Suprapubic skin (tissue), 3 donors: ENCODE measurements around the gene PLEKHO1.

Experiments
- EP300 ChIP-seq: sonication (generic); formaldehyde crosslinking; IDR thresholded peaks from one replicate; pipeline ENCODE4 v1.6.1; 2017; ENCODE audit warnings: antibody characterized with exemption
- POLR2A ChIP-seq, 2 donors: fragments of 450-650 bp; IDR thresholded peaks; one replicate each; pipeline ENCODE4 v1.6.1; 2017; ENCODE audit warnings: antibody characterized with exemption in 2 of 2, mild to moderate bottlenecking in 2 of 2, moderate library complexity in 2 of 2
- TF ChIP-seq, protein P1 (sequence below), 2 donors: fragments of 200-600 bp in 1 of 2; fragments of 450-650 bp in 1 of 2; sonication (generic) in 1 of 2; IDR thresholded peaks; one replicate each; pipeline ENCODE4 v1.5.1; 2016 to 2019; ENCODE audit warnings: antibody characterized with exemption in 2 of 2, mild to moderate bottlenecking in 1 of 2, moderate library complexity in 1 of 2

GRCh38 chr1:150148837-150149270 is 862 bp upstream of the PLEKHO1 start:
- TF ChIP-seq, protein P1, sequence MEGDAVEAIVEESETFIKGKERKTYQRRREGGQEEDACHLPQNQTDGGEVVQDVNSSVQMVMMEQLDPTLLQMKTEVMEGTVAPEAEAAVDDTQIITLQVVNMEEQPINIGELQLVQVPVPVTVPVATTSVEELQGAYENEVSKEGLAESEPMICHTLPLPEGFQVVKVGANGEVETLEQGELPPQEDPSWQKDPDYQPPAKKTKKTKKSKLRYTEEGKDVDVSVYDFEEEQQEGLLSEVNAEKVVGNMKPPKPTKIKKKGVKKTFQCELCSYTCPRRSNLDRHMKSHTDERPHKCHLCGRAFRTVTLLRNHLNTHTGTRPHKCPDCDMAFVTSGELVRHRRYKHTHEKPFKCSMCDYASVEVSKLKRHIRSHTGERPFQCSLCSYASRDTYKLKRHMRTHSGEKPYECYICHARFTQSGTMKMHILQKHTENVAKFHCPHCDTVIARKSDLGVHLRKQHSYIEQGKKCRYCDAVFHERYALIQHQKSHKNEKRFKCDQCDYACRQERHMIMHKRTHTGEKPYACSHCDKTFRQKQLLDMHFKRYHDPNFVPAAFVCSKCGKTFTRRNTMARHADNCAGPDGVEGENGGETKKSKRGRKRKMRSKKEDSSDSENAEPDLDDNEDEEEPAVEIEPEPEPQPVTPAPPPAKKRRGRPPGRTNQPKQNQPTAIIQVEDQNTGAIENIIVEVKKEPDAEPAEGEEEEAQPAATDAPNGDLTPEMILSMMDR (IDR thresholded peaks at IDR 0.05) = no peak
- TF ChIP-seq EP300 = no peak
- no peak for TF ChIP-seq POLR2A (IDR thresholded peaks at IDR 0.05)
